HG03457 (cell line): ENCODE measurements around the gene OSBPL3.

Experiments
- ATAC-seq: cut with Tn5 transposase; IDR thresholded peaks from one replicate; pipeline ENCODE4 v1.9.1; 2021; ENCODE audit warnings: moderate number of reproducible peaks; ENCODE audit not compliant: unreplicated experiment

OSBPL3 gene

DNA sequence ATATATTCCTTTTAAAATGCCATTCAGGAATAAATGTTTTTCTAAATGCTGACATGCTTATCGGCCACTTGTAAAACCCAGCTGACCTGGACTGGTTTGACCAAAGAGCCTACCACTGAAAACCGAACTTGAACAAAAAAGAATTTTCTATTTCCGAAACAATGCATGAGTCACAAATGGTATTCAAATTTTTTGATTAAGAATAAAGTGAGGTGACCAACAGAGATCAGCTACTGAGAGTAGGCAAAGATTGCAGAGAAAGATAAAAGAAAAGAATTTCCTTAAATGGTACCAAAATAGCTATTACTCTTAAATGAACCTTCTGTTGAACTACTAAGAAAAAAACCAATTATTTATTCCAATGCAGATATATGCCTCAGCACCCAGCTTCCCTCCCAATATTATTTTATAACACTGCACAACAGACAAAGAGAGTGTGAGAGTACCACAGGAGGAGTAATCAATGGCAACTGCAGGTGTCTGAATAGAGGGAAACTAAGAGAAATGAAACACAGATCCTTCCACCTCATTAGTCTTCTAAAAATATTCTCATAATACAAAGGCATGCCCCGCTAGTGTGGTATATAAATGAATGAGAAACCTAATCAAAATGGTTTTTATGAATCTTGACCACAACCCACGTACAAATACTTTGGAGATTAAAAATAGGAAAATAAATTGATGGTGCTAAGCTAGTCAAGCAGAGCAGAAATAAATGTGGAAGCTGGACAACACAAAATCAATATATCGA, 20.1 kb downstream of the OSBPL3 start:
- no peak for ATAC-seq

DNA sequence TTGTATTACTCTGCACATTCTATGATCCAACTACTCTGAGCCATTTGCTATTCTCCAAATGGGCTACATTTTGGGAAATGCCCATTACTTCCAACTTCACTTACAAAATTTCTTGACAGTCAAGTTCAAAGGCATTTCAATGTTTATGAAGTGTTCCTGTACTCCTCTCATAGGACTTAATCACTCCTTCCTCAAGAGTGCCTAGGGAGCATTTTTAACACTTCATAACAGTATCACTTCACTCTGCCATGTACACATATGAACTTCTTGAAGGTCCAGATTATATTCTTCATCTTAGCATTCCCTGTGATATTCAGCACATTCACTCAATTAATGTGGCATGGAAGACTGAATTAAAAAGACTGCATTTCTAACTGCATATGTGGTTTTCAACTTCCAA, 21.6 kb downstream of the OSBPL3 start:
- no peak for ATAC-seq

- no peak for ATAC-seq
Measured at GRCh38 chr7:24956021-24956420, 24.0 kb downstream of the OSBPL3 start.

DNA sequence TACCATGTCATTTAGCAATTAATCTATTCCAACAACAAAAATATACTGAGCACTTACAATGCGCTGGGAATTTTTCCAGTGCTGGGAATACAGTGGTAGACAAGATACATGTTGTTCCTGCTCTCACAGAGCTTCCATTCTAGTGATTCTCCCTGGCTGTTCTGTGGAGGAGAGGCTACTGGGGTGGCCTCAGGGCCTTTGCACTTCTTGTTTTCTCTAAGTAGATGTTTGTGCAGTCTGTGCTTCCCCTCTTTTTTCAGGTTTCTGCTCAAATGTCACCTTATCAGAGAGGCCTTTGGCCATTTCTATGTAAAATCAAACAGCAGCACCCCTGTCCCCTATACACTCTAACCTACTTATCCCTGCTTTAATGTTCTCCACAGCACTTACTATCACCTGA, 24.7 kb downstream of the OSBPL3 start:
- ATAC-seq, result no peak

- ATAC-seq, result no peak
Measured at GRCh38 chr7:24952464-24952863, 27.5 kb downstream of the OSBPL3 start.

DNA sequence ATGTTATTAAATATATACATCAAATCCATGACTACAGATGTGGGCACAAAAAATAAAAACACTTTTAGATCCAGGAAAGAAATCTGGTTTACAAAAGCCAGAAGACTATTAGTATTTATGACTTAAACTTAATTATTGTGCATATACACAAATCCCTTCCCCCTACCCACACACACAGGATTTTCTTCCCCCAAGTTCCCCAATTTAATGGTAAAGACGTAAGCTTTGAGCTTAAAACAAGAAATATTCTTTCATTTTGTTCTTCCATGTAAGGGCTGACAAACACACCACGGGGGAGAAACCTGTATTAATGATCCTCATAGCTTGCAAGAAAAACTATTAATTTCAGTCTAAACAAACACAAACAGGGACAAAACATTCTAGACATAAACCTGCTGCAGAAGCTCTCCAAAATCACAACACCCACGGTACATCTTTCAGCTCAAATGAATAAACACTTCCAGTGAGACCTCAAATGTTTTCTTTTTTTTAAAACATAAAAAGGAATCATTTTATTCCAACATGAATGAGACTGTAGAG, 28.5 kb downstream of the OSBPL3 start:
- ATAC-seq, result no peak

DNA sequence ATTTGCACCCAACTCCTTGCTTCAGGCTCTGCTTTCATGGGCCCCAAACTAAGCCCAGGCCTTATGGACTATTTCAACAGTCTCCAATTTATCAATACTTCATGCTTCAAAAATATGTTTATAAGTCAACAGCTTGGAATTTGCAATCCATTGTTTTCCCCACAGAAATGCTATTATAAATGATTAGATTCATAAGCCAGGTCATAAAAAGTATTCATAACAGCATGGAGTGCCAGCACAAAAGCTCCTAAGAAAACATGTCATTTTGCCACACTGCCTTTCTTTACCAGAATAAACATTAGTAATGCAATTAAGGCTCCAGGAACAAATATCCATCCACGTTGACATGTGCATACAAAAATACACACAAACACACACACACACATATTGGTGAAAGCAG, 30.1 kb downstream of the OSBPL3 start:
- ATAC-seq, result no peak

DNA sequence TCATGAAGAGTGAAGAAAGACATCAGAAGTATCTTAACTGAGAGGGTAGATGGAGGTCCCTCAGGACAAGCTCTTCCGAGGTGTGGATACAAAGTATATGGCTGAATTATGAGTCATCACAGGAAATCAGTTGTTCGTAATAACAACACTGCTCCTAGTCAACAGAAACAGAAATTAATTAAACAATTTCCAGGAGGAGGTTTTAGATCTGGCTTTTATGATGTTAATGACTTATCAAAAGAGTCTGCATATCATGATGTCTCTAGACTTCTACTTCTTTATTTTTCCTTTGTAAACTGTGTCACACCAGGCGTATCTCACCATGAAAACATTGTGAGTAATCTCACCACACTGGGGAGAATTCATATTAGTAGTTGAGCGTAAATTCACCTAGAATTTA, 31.2 kb downstream of the OSBPL3 start:
- no peak for ATAC-seq

GRCh38 chr7:24946467-24946866, 33.5 kb downstream of the OSBPL3 start:
- no peak for ATAC-seq

- no peak for ATAC-seq
Measured at GRCh38 chr7:24945899-24946298, 34.1 kb downstream of the OSBPL3 start.

DNA sequence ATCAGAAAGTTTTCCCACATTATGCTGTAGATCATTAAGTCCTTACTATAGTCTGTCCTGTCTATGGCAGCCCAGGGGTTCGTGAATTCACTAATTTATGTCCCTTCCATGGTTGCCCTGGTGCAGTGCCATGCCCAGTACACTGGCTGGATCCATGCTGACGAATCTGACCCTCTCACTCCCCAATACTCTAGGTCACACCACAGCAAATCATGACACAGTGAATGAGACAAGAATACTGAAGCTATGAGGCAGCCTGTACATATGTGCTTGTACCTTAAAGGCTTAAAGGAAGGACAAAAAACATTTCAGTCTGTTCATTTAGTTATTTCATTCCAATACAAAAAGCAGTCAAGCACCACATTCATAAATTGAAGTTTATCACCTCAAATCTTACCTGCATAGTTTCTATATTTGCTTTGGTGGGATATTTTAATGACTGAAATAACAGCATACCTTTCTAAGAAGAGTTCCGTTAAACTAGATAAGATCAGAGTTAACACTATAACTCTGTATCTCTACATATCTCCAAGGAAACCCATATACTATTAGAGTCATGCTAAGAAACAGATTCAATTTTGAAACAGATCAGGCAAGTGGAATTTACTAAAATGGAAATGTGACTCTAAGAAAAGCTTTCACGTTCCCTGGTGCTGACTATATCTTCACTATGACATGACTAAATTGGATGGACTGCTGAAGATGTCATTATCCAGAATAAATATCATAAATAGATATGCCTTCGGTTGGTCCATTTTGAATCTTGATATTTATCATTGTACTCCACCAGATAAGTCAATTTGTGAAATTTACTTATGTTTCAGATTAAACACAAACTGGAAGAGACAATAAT, 36.7 kb downstream of the OSBPL3 start:
- no peak for ATAC-seq

DNA sequence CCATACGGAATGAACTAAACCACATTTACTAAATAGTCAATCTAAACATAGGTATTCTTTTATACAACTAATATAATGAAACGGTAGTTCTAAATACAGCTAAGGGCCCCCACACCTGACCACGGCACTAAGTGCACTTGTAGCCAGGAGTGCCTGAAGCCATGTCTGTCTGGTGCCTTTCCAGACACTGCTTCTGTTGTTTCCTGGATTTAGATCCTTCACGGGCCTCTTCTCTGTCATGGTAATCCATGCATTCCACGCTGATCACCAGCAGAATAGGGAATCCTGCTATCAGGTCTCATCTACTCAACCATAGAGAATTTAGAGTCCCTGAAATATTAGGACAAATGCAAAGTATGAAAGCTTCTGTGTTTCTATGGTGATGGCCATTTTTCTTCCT, 37.8 kb downstream of the OSBPL3 start:
- ATAC-seq, result no peak

- ATAC-seq, result no peak
Measured at GRCh38 chr7:24939416-24939815, 40.6 kb downstream of the OSBPL3 start.

DNA sequence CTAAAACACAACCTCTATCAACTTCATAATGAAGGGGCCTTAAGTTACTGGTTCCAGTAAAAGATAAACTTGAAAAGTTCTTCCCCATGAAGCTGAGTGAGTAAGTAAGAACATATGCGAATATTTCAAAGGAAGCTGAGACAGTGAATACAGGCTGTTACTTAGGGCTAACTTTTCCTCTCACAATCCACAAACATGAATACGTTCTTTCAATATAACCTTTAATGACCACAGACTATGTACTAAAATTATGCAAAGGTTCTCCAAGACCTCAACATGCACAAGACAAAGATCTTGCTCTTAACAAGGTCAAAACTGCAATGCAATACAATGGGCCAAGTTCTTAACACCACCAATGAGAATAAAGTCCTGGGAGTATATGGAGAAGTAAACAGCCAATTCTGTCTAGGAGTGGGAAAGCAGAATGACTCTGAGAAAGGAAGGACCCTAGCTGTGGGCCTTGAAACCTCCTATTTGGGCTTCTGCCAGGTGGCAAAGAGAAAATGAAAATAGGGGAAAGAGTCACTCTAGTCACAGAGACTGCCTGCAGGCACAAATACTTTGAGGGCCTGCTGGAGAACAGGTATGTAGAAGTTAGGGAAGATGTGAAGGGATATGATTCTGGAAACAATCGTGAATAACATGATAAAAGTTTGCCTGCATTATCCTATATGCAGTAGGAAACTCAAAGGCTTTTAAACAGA, 43.7 kb downstream of the OSBPL3 start:
- peak; percentile 57 for ATAC-seq

DNA sequence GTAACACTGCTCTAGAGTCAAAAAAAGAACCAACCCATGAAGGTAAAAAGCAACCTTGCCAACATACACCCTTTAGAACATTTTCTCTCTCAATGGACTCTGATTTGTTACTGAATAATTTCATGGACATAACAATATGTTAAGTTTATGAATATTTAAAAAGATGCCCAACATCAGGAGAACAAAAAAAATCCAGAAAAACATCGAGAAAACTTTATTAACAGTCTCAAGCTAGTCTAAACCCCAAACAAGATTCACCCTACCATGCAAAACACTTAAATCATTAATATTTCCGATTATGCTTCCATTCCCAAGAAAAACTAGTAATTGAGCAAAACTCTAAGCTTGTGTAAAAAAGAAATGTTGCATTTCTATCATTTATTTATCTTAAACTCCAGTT, 46.7 kb downstream of the OSBPL3 start:
- no peak for ATAC-seq

DNA sequence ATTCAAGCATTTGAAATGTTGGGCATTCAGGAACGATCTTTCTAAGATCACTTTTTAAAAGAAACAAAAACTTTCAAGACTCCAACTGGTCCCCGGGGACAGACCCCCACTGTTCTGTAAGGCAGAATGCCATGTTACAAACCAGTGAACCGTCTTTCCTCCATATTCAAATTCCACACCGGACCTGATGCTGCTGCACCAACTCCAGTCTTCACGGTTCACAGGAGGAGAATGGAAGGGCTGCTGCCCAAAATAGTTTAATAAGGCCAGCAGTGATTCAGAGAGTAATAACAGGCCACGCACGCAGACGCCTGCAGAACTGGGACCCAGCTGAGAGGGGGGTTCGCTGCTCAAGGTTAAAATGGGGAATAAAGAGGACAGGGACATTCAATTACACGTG, 47.2 kb downstream of the OSBPL3 start:
- no peak for ATAC-seq

GRCh38 chr7:24932389-24932788, 47.6 kb downstream of the OSBPL3 start:
- ATAC-seq, result no peak

- ATAC-seq, result no peak
Measured at GRCh38 chr7:24931844-24932243, 48.1 kb downstream of the OSBPL3 start.

- no peak for ATAC-seq
Measured at GRCh38 chr7:24930856-24931255, 49.1 kb downstream of the OSBPL3 start.

DNA sequence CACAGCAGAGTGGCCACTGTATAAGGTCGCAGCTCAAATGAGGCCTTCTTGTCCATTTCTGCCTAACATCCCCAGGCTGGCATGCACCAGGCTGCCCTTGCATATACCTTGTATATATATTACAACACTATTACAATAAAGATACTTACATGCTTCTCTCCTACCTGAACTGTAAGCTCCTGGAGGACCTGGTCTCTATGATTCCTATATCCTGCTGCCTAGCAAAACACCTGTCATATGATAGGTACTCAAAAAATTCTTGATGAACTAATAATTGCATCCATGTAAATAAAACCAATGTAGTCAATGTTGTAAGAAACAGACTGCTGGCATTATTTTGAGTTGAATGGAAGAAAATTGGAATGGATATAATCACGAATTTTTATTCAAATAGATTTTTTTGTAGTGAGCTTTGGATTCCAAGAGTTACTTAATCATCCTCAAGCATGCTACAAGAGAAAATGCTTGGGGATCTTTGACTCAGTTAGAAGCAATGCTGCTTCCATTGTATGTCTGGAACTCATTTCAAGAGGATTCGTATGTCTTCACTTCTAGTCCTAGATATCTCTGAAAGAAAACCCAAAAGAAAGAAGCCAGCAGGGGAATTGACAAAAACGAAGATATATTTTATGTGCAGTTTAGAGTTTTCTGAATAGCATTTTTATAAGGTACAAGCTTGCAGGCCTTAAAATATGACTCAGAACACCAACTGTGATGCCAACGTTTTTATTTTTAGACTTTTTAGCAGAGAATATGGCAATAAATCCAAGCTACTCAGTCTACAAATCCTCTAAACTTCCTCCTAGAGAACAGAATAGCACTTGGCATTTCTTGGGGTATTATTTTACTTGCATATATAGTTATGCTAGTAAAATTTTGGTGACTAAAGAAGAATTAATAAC, 53.1 kb downstream of the OSBPL3 start:
- no peak for ATAC-seq
